Measurements from ENCODE around the gene GYS2.

The GYS2 gene

DNA sequence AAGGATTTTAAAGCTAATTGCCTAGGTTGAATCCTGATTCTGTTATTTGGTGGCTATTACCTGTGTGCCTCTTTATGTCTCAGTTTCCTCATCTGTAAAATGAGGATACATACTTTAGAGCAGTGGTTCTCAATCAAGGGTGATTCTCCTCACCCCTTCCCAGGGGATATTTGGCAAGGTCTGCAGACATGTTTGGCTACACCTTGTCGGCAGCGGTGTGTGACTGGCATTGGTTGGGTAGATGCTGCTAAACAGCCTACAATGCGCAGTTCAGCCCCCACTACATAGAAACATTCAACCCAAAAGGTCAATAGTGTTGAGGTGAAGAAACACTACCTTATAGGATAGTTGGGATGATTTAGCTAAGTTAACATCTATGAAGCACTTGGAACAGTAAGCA is 29.6 kb upstream of the GYS2 start:
- Histone ChIP-seq H3K27me3 (ENCODE audit: control insufficient read depth, insufficient read depth, low read length) (no peaks in the 10 kb centered on the region), H3K9ac (ENCODE audit: low read depth, low read length) (no peak overlapping the region), H3K9me3 (replicated peaks; ENCODE audit: low read length) (no peaks in the 10 kb centered on the region), H3K36me3 (ENCODE audit: insufficient read depth, low read length) (peaks cover 44% of the 10 kb centered on the region), H3K4me1 (ENCODE audit: control insufficient read depth, insufficient read depth, low read length) (no peaks in the 10 kb centered on the region), H3K4me3 (ENCODE audit: low read length) (no peak overlapping the region), H3K4me2 (ENCODE audit: low read length) (no peak overlapping the region)

DNA sequence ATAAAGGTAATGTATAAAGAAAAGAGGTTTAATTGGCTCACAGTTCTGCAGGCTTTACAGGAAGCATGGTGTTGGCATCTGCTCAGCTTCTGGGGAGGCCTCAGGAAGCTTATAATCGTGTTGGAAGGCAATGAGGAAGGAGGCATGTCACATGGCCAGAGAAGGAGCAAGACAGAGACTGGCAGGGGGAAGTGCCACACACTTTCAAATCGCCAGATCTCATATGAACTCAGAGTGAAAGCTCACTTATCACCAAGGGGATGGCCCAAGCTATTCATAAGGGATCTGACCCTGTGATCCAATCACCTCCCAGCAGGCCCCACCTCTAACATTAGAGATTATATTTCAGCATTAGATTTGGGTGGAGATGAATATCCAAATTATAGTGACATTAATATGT is 26.7 kb upstream of the GYS2 start:
- Histone ChIP-seq H3K9me3 (replicated peaks; ENCODE audit: low read length) (no peaks in the 10 kb centered on the region), H3K36me3 (ENCODE audit: insufficient read depth, low read length) (peaks cover 19% of the 10 kb centered on the region), H3K4me1 (ENCODE audit: control insufficient read depth, insufficient read depth, low read length) (no peaks in the 10 kb centered on the region), H3K27me3 (ENCODE audit: control insufficient read depth, insufficient read depth, low read length) (no peaks in the 10 kb centered on the region), H3K9ac (ENCODE audit: low read depth, low read length) (no peak overlapping the region), H3K4me2 (ENCODE audit: low read length) (no peak overlapping the region), H3K4me3 (ENCODE audit: low read length) (no peak overlapping the region)

DNA sequence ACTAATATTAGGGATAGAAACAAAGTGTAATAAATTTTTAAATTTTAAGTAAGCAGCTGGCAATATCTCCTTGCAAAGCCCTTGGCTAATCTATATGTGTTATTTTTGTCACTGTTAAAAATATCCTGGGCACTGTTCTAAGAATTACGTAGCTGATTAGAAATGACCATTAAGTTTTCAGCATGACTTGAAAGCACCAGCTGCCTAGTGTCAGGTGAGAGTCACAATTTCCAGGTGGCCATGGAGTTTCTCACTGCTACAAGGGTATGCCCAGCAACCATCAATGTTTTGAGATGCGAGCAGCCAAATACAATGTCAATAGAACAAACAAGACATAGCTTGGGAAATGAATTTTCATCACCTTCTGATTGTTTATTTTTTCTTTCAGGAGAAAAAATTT is 23.3 kb upstream of the GYS2 start:
- Histone ChIP-seq H3K4me3 (ENCODE audit: low read length) (no peak overlapping the region), H3K27me3 (ENCODE audit: control insufficient read depth, insufficient read depth, low read length) (no peaks in the 10 kb centered on the region), H3K9ac (ENCODE audit: low read depth, low read length) (no peak overlapping the region), H3K4me2 (ENCODE audit: low read length) (no peak overlapping the region), H3K4me1 (ENCODE audit: control insufficient read depth, insufficient read depth, low read length) (no peaks in the 10 kb centered on the region), H3K9me3 (replicated peaks; ENCODE audit: low read length) (no peaks in the 10 kb centered on the region), H3K36me3 (ENCODE audit: insufficient read depth, low read length) (no peaks in the 10 kb centered on the region)

DNA sequence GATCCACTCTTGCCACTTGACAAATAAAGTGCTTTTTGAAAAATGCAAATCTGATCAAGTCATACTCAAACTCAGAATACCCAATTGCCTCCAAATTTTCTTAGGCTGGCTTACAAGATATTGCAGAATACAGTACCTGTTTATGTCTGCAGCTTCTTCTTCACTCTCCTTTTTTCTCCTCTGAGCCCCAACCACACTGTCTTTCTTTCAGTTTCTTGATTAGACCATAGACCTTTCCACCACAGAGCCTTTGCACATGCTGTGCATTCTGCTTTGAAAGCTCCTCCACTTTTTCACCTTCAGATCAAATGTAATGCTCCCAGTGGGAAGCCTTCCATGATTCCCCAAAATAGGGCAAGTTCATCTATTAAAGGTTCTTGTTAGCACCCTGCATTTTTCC is 13.9 kb upstream of the GYS2 start:
- Histone ChIP-seq H3K9me3 (replicated peaks; ENCODE audit: low read length) (no peaks in the 10 kb centered on the region), H3K4me3 (ENCODE audit: low read length) (no peak overlapping the region), H3K27me3 (ENCODE audit: control insufficient read depth, insufficient read depth, low read length) (no peaks in the 10 kb centered on the region), H3K9ac (ENCODE audit: low read depth, low read length) (no peak overlapping the region), H3K4me1 (ENCODE audit: control insufficient read depth, insufficient read depth, low read length) (no peaks in the 10 kb centered on the region), H3K4me2 (ENCODE audit: low read length) (no peak overlapping the region), H3K36me3 (ENCODE audit: insufficient read depth, low read length) (no peaks in the 10 kb centered on the region)

DNA sequence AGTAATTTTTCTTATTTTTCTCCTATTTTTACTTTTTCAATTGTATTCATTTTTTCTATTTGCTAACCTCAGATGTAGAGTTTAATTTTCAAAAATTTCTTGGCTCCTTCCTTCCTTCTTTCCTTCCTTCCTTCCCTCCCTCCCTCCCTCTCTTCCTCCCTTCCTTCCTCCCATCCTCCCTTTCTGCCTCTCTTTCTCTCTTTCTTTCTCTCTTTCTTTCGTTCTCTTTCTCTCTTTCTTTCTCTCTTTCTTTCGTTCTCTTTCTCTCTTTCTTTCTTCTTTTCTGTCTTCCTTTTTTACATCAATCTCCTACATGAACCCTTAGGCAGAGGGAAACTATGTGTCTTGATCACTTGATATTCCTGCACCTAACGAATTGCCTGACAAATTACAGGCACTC is 12.4 kb upstream of the GYS2 start:
- H3K9ac ChIP-seq (ENCODE audit: low read depth, low read length): no peak overlapping the region
- no peaks in the 10 kb centered on the region for H3K9me3 ChIP-seq (replicated peaks; ENCODE audit: low read length)
- H3K36me3 ChIP-seq (ENCODE audit: insufficient read depth, low read length): no peaks in the 10 kb centered on the region

DNA sequence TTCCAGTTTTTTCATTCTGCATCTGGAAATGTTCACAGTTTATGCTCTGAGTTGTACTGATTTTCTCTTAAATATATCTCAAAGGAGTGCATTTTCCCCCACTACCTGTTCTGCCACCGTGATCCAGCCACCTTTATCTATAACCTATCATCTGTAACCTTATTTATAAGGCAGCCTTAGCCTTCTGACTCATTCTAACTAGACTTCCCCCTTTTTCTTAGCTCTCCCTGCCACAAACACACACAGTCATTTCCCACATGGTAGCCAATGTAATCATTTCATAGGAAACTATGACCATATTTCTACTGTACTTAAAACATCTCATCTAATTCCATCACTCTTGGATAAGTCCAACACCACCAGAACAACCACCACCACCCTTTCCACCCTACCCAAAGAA is 10.8 kb upstream of the GYS2 start:
- Histone ChIP-seq H3K9me3 (replicated peaks; ENCODE audit: low read length) (no peaks in the 10 kb centered on the region), H3K9ac (ENCODE audit: low read depth, low read length) (no peak overlapping the region), H3K27me3 (ENCODE audit: control insufficient read depth, insufficient read depth, low read length) (no peaks in the 10 kb centered on the region), H3K4me1 (ENCODE audit: control insufficient read depth, insufficient read depth, low read length) (no peaks in the 10 kb centered on the region), H3K4me3 (ENCODE audit: low read length) (no peak overlapping the region), H3K36me3 (ENCODE audit: insufficient read depth, low read length) (no peaks in the 10 kb centered on the region), H3K4me2 (ENCODE audit: low read length) (no peak overlapping the region)

More for the DNA sequence above, 12.4 kb upstream of the GYS2 start:
- H3K27me3 ChIP-seq (ENCODE audit: control insufficient read depth, insufficient read depth, low read length): no peaks in the 10 kb centered on the region
- H3K4me2 ChIP-seq (ENCODE audit: low read length): no peak overlapping the region
- H3K4me1 ChIP-seq (ENCODE audit: control insufficient read depth, insufficient read depth, low read length): no peaks in the 10 kb centered on the region
- no peak overlapping the region for H3K4me3 ChIP-seq (ENCODE audit: low read length)

DNA sequence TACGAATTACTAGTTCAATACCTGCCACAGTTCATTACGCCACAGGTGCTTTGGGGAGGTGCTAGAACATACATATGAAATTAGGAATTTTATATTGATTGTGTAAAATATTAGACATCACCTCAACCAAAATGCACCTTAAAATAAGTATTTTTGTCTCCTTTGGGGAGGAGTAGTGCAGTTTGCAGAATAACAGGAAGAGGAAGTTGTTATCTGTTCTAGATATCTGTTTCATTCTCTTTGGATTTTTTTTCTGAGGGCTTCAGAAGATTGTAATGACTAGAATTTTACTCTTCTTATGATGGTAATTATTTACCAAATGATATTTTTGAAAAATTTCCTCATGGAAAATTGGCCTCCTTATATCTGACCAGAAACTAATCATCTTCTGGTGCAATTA is 9.9 kb upstream of the GYS2 start:
- no peaks in the 10 kb centered on the region for H3K27me3 ChIP-seq (ENCODE audit: control insufficient read depth, insufficient read depth, low read length)
- no peak overlapping the region for H3K9ac ChIP-seq (ENCODE audit: low read depth, low read length)
- H3K4me2 ChIP-seq (ENCODE audit: low read length): no peak overlapping the region
- H3K4me1 ChIP-seq (ENCODE audit: control insufficient read depth, insufficient read depth, low read length): no peaks in the 10 kb centered on the region
- no peaks in the 10 kb centered on the region for H3K9me3 ChIP-seq (replicated peaks; ENCODE audit: low read length)
- H3K4me3 ChIP-seq (ENCODE audit: low read length): no peak overlapping the region
- H3K36me3 ChIP-seq (ENCODE audit: insufficient read depth, low read length): no peaks in the 10 kb centered on the region

DNA sequence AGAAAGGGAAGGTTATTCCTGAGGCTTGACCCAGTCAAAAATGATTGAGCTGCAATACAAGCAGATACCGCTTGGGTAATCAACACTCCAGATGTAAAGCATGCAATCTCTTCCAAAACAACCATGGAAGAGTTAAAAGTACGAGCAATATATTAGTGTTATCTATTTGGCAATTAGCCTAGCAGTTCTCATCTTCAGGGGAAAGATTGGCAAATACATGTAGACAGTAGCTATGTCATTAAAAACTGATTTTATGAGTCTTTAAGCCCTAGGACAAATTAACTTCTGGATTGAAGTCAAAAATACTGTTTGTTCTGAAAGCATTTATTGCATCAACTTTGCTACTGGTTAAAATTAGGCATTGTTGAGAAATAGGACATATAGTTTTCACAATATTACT is 9.3 kb upstream of the GYS2 start:
- H3K9ac ChIP-seq (ENCODE audit: low read depth, low read length): no peak overlapping the region
- H3K9me3 ChIP-seq (replicated peaks; ENCODE audit: low read length): no peaks in the 10 kb centered on the region
- no peak overlapping the region for H3K4me3 ChIP-seq (ENCODE audit: low read length)
- no peaks in the 10 kb centered on the region for H3K36me3 ChIP-seq (ENCODE audit: insufficient read depth, low read length)
- H3K4me2 ChIP-seq (ENCODE audit: low read length): no peak overlapping the region
- no peaks in the 10 kb centered on the region for H3K27me3 ChIP-seq (ENCODE audit: control insufficient read depth, insufficient read depth, low read length)
- no peaks in the 10 kb centered on the region for H3K4me1 ChIP-seq (ENCODE audit: control insufficient read depth, insufficient read depth, low read length)

DNA sequence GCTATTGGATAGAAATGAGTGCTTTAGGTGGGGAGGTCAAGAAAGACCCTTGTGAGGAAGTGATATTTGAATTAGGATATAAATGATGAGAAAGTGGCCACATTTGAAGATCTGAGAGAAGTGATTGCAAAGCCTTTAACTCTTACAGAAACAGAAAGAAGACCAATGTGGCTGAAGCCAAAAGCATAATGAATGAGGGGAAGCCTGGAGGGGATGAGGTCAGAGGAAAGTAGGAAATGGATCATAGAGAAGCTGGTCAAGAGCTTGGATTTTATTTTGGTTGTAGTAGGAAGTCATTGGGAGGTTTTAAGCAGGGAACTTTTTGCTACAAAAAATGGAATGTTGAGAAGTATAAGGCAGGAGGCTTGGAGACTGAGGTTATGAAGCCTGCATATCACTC is 3.5 kb upstream of the GYS2 start:
- Histone ChIP-seq H3K27me3 (ENCODE audit: control insufficient read depth, insufficient read depth, low read length) (no peaks in the 10 kb centered on the region), H3K36me3 (ENCODE audit: insufficient read depth, low read length) (no peaks in the 10 kb centered on the region), H3K4me3 (ENCODE audit: low read length) (no peak overlapping the region), H3K9ac (ENCODE audit: low read depth, low read length) (no peak overlapping the region), H3K4me1 (ENCODE audit: control insufficient read depth, insufficient read depth, low read length) (no peaks in the 10 kb centered on the region), H3K9me3 (replicated peaks; ENCODE audit: low read length) (no peaks in the 10 kb centered on the region), H3K4me2 (ENCODE audit: low read length) (no peak overlapping the region)

DNA sequence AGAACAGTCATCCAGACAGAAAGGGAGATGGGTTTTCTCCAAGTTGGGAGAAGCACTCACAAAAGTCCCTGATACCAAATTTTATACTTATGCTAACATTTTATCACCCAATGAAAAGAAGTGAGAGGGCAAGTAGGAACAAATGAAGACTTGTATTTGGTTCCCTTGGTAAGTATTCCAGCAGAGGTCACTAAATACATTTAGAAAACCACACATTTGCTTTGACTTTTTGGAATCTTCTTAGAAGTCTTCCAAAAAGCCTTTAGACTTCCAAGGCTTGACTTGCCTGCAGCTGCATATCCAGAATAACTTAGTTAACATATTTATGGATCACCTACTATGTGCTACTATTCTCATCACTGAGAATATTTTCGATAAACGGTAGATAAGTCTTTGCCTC is 3.1 kb upstream of the GYS2 start:
- Histone ChIP-seq H3K4me2 (ENCODE audit: low read length) (no peak overlapping the region), H3K9ac (ENCODE audit: low read depth, low read length) (no peak overlapping the region), H3K9me3 (replicated peaks; ENCODE audit: low read length) (no peaks in the 10 kb centered on the region), H3K36me3 (ENCODE audit: insufficient read depth, low read length) (no peaks in the 10 kb centered on the region), H3K27me3 (ENCODE audit: control insufficient read depth, insufficient read depth, low read length) (no peaks in the 10 kb centered on the region), H3K4me1 (ENCODE audit: control insufficient read depth, insufficient read depth, low read length) (no peaks in the 10 kb centered on the region), H3K4me3 (ENCODE audit: low read length) (no peak overlapping the region)

DNA sequence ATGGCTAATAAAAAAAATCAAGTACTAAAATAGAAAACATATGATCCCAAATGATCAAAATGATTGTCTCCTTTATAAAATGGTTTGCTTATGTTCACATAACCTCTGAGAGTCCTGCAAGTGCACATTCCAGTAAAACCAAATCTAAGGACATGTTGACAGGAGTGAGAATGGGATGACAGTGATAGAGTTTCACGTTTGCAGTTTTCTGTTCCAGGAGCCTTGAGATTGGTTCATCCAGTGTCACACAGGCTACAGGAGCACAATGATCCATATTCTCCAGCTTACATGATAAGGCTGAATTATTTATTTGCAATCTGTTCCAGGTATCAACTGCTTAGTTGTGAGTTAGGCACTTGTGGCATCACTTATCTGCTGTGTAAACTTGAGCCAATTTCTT is 1.5 kb upstream of the GYS2 start:
- Histone ChIP-seq H3K4me1 (ENCODE audit: control insufficient read depth, insufficient read depth, low read length) (no peaks in the 10 kb centered on the region), H3K9me3 (replicated peaks; ENCODE audit: low read length) (no peaks in the 10 kb centered on the region), H3K36me3 (ENCODE audit: insufficient read depth, low read length) (no peaks in the 10 kb centered on the region), H3K4me2 (ENCODE audit: low read length) (no peak overlapping the region), H3K27me3 (ENCODE audit: control insufficient read depth, insufficient read depth, low read length) (no peaks in the 10 kb centered on the region), H3K9ac (ENCODE audit: low read depth, low read length) (no peak overlapping the region), H3K4me3 (ENCODE audit: low read length) (no peak overlapping the region)

DNA sequence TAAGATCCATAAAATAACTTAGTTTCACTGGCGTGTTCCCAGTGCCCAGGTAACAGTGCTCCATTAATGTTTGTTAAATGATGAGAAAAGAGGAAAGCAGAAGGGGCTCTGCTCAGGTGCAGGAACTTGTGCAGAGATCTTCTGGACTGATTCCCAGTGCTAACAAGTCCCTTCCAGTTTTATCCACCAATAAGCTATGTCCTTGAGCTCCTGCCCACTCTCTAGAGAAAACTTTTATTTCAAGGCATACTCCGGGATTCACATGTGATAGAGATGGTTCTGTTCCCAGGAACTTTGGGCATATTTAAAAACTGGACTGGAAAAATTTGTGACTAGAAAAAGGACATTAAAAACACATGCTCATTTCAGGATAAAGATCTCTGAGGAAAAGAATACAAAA is 1.9 kb downstream of the GYS2 start:
- no peaks in the 10 kb centered on the region for H3K9me3 ChIP-seq (replicated peaks; ENCODE audit: low read length)
- H3K4me3 ChIP-seq (ENCODE audit: low read length): no peak overlapping the region
- no peak overlapping the region for H3K9ac ChIP-seq (ENCODE audit: low read depth, low read length)
- H3K27me3 ChIP-seq (ENCODE audit: control insufficient read depth, insufficient read depth, low read length): no peaks in the 10 kb centered on the region
- no peaks in the 10 kb centered on the region for H3K4me1 ChIP-seq (ENCODE audit: control insufficient read depth, insufficient read depth, low read length)
- no peaks in the 10 kb centered on the region for H3K36me3 ChIP-seq (ENCODE audit: insufficient read depth, low read length)
- no peak overlapping the region for H3K4me2 ChIP-seq (ENCODE audit: low read length)

DNA sequence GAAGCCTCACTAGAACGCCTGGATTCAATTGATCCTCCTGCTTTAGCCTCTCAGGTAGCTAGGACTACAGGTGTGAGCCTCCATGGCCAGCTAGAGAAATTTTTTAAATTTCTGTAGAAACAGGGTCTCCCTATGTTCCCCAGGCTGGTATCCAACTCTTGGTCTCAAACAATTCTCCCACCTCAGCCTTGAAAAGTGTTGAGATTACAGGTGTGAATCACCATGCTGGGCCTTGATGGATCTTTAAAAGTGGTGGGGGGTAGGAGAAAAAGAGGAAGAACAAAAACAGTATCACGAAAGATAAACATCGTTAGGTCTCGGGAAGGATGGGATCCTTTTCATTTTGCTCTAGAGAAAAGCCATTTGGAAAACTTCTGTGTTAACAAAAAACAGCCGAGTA is 4.5 kb downstream of the GYS2 start:
- Histone ChIP-seq H3K9ac (ENCODE audit: low read depth, low read length) (no peak overlapping the region), H3K27me3 (ENCODE audit: control insufficient read depth, insufficient read depth, low read length) (no peaks in the 10 kb centered on the region), H3K36me3 (ENCODE audit: insufficient read depth, low read length) (no peaks in the 10 kb centered on the region), H3K9me3 (replicated peaks; ENCODE audit: low read length) (no peaks in the 10 kb centered on the region), H3K4me2 (ENCODE audit: low read length) (no peak overlapping the region), H3K4me3 (ENCODE audit: low read length) (no peak overlapping the region), H3K4me1 (ENCODE audit: control insufficient read depth, insufficient read depth, low read length) (no peaks in the 10 kb centered on the region)
